K562 (cell line): Measurements from ENCODE around the gene DCST1. TPM values are rescaled to one million over a fixed set of nuclear protein-coding genes. Genes with fewer than 3 reads are reported as not detected.

Source experiments
- CLOCK ChIP-seq: fragments of 250-450 bp; sonication (Bioruptor Pico); IDR thresholded peaks from 2 replicates; pipeline ENCODE4 v1.4.0; 2020; ENCODE audit warnings: mild to moderate bottlenecking, moderate library complexity, borderline replicate concordance
- DLX4 ChIP-seq: fragments of 250-450 bp; sonication (Bioruptor Pico); IDR thresholded peaks from 2 replicates; pipeline ENCODE4 v1.6.1; 2021; ENCODE audit warnings: mild to moderate bottlenecking
- E2F8 ChIP-seq: fragments of 450-650 bp; IDR thresholded peaks from 2 replicates; pipeline ENCODE4 v1.7.1; 2018; ENCODE audit warnings: mild to moderate bottlenecking, low read depth; ENCODE audit not compliant: partially characterized antibody
- IFI16 ChIP-seq: fragments of 250-450 bp; sonication (Bioruptor Pico); IDR thresholded peaks from 2 replicates; pipeline ENCODE4 v2.1.2; 2022; ENCODE audit warnings: mild to moderate bottlenecking, inconsistent platforms
- KAT7 ChIP-seq: sonication (generic); formaldehyde crosslinking; IDR thresholded peaks from 2 replicates; pipeline ENCODE4 v1.8.0; 2022; ENCODE audit warnings: missing genetic modification reagents, mild to moderate bottlenecking, borderline replicate concordance
- MCM7 ChIP-seq, 2 experiments: fragments of 450-650 bp; IDR thresholded peaks; 2 replicates each; pipeline ENCODE4 v1.6.1; 2016 to 2018
- TGIF2 ChIP-seq: sonication (generic); formaldehyde crosslinking; IDR thresholded peaks from 2 replicates; pipeline ENCODE4 v1.8.1; 2022; ENCODE audit warnings: mild to moderate bottlenecking, missing genetic modification reagents, moderate library complexity
- WHSC1 ChIP-seq: IDR thresholded peaks from one replicate; pipeline ENCODE4 v1.6.1; 2012; ENCODE audit warnings: low read length, control low read depth, inconsistent platforms
- ZNF263 ChIP-seq: sonication (generic); formaldehyde crosslinking; IDR thresholded peaks from 2 replicates; pipeline ENCODE4 v1.8.0; 2022; ENCODE audit warnings: mild to moderate bottlenecking, missing genetic modification reagents, borderline replicate concordance
- ZNF512 ChIP-seq: IDR thresholded peaks from 2 replicates; pipeline ENCODE4 v1.6.1; 2016; ENCODE audit warnings: missing genetic modification characterization, missing compliant biosample characterization
- ZNF699 ChIP-seq: fragments of 250-450 bp; sonication (Bioruptor Pico); IDR thresholded peaks from 2 replicates; pipeline ENCODE4 v1.8.0; 2021; ENCODE audit warnings: mild to moderate bottlenecking, moderate library complexity; ENCODE audit not compliant: insufficient replicate concordance
- ZNF740 ChIP-seq, 3 experiments: fragments of 200-800 bp in 1 of 3; sonication (Bioruptor generic) in 1 of 3; sonication (generic) in 1 of 3; formaldehyde crosslinking in 1 of 3; IDR thresholded peaks; 2 replicates each; pipeline versions ENCODE4 v1.6.1 to v1.8.0; 2016 to 2022; ENCODE audit warnings: mild to moderate bottlenecking in 2 of 3, missing compliant biosample characterization in 2 of 3, missing genetic modification characterization in 2 of 3, missing genetic modification reagents in 1 of 3
- polyA plus RNA-seq, 8 experiments: library from polyadenylated mRNA; depleted of rRNA in 4 of 8; stranded (reverse) in 5 of 8; unstranded in 3 of 8; fragments of >200 nt; fragmentation: Nextera tagmentation in 2 of 8; fragmentation: Illumina TruSeq in 1 of 8; extraction: Ambion mirVana in 2 of 8; extraction: Trizol in 1 of 8; gene quantifications; 2 replicates each; pipeline versions ENCODE4 v1.2.1 to v1.2.3, GENCODE V29; 2011 to 2014; ENCODE audit warnings: inconsistent platforms in 1 of 8, missing spikeins in 1 of 8
- total RNA-seq, 7 experiments: library from RNA; depleted of rRNA in 6 of 7; stranded (reverse); fragments of >200 nt in 6 of 7; fragmentation: Illumina TruSeq in 2 of 7; extraction: Trizol in 2 of 7; gene quantifications; 2 replicates each; pipeline versions ENCODE4 v1.2.1 to v1.2.3, GENCODE V29; 2011 to 2021; ENCODE audit warnings: low replicate concordance in 1 of 7

Gene DCST1
- total and polyA plus RNA-seq, 9 of the 15 experiments (the other 6 are each of a cell fraction or from before 2014, with no cell fraction given), result not detected

- TF ChIP-seq ZNF740 (CRISPR knock-in tag; IDR thresholded peaks at IDR 0.05) (no peak), ZNF740 (tag; IDR thresholded peaks at IDR 0.05) (no peak), ZNF512 (tag) (no peak), KAT7 (CRISPR knock-in tag) (peak; percentile 16; the same call in 1 of the 2 replicates), CLOCK (CRISPR knock-in tag) (no peak), IFI16 (CRISPR knock-in tag) (no peak), ZNF699 (no peak), ZNF263 (CRISPR knock-in tag) (no peak; the same call in 1 of the 2 replicates), TGIF2 (CRISPR knock-in tag) (no peak), DLX4 (CRISPR knock-in tag) (no peak), WHSC1 (no peak), MCM7 (IDR thresholded peaks at IDR 0.05) (no peak), E2F8 (no peak)
Measured at GRCh38 chr1:155078469-155079209, 45.0 kb downstream of the DCST1 start, which contains the start of gene EFNA3 (continued).
